Endothelial cell of umbilical vein (primary cell): Measurements from ENCODE around the gene GPAM. TPM values are rescaled to one million over a fixed set of nuclear protein-coding genes. Genes with fewer than 3 reads are reported as not detected.

ENCODE experiments used
- BruUV-seq: library from RNA; stranded (reverse); fragments of 400-500 nt; replicated peaks from 2 replicates; lab custom pipeline; 2021; lab: Mats Ljungman, UMichigan
- CTCF ChIA-PET: fragments of 300-600, 350-600 bp; sonication (Branson Sonifier 250); formaldehyde crosslinking; loops from one replicate; lab custom pipeline; 2021; ENCODE audit warnings: antibody characterized with exemption, inconsistent platforms; lab: Charles Lee
- POLR2A ChIA-PET: fragments of 300-600, 350-600 bp; sonication (Branson Sonifier 250); formaldehyde crosslinking; loops from one replicate; lab custom pipeline; 2021; ENCODE audit warnings: antibody characterized with exemption, inconsistent platforms; lab: Charles Lee
- DNase-seq: peaks from one replicate; pipeline ENCODE4 v3.0.0-alpha.2; 2011; ENCODE audit warnings: low read depth, low spot score
- FAIRE-seq: peaks from 2 replicates; lab custom pipeline; 2011; peaks lifted over from hg19 to GRCh38; lab: Jason Lieb, UNC
- H2AFZ ChIP-seq: 2 replicates; pipeline ENCODE4 v1.6.0; 2012; ENCODE audit warnings: low read depth, low read length, control low read depth, inconsistent platforms
- H3K27ac ChIP-seq: 2 replicates; pipeline ENCODE4 v1.5.1; 2011; ENCODE audit warnings: low read depth, mild to moderate bottlenecking, control low read depth, low read length, moderate library complexity; ENCODE audit not compliant: insufficient read depth
- H3K27me3 ChIP-seq, 2 experiments: 2 replicates each; pipeline versions ENCODE4 v1.6.0 to v1.6.1; 2011; ENCODE audit warnings: low read length in 2 of 2, mixed read lengths in 1 of 2; ENCODE audit not compliant: control insufficient read depth in 2 of 2, insufficient read depth in 2 of 2
- H3K36me3 ChIP-seq, 2 experiments: 2 replicates in 1 of 2; 3 replicates in 1 of 2; pipeline ENCODE4 v1.5.1; 2011; ENCODE audit warnings: low read length in 2 of 2, mild to moderate bottlenecking in 1 of 2, moderate library complexity in 1 of 2; ENCODE audit not compliant: control insufficient read depth in 2 of 2, insufficient read depth in 2 of 2; ENCODE audit errors: extremely low read depth in 1 of 2
- H3K4me1 ChIP-seq: 3 replicates; pipeline ENCODE4 v1.5.1; 2011; ENCODE audit warnings: mild to moderate bottlenecking, low read length; ENCODE audit not compliant: control insufficient read depth, insufficient read depth; ENCODE audit errors: extremely low read depth
- H3K4me2 ChIP-seq: 2 replicates; pipeline ENCODE4 v1.6.1; 2011; ENCODE audit warnings: low read length, control low read depth, mixed read lengths; ENCODE audit not compliant: insufficient read depth
- H3K4me3 ChIP-seq, 3 experiments: fragments of 200-600 bp in 1 of 3; sonication (generic), shearing (Covaris generic) in 1 of 3; replicated peaks in 1 of 3; 2 replicates each; pipeline ENCODE4 v1.5.1; 2011 to 2016; ENCODE audit warnings: control low read depth in 3 of 3, low read length in 3 of 3, mild to moderate bottlenecking in 2 of 3, inconsistent platforms in 1 of 3, low read depth in 1 of 3, moderate library complexity in 1 of 3; ENCODE audit not compliant: insufficient read depth in 1 of 3
- H3K79me2 ChIP-seq: 2 replicates; pipeline ENCODE4 v1.6.0; 2012; ENCODE audit warnings: low read length, inconsistent platforms; ENCODE audit not compliant: control insufficient read depth, insufficient read depth
- H3K9ac ChIP-seq: replicated peaks from 2 replicates; pipeline ENCODE3; 2011; ENCODE audit warnings: low read length, control low read depth; ENCODE audit not compliant: insufficient read depth; ENCODE audit errors: extremely low read depth
- H3K9me1 ChIP-seq: replicated peaks from 3 replicates; pipeline ENCODE4 v1.6.0; 2011; ENCODE audit warnings: mild to moderate bottlenecking, low read length; ENCODE audit not compliant: control insufficient read depth, insufficient read depth; ENCODE audit errors: extremely low read depth
- H3K9me3 ChIP-seq: replicated peaks from 2 replicates; pipeline ENCODE4 v1.5.1; 2012; ENCODE audit warnings: low read length, inconsistent platforms; ENCODE audit not compliant: control insufficient read depth, insufficient read depth
- H4K20me1 ChIP-seq: replicated peaks from 2 replicates; pipeline ENCODE3; 2011; ENCODE audit warnings: mild to moderate bottlenecking, low read length; ENCODE audit not compliant: control insufficient read depth, insufficient read depth; ENCODE audit errors: extremely low read depth
- EZH2 ChIP-seq: IDR thresholded peaks from 2 replicates; pipeline ENCODE4 v1.6.1; 2012; ENCODE audit warnings: borderline replicate concordance, low read depth, mild to moderate bottlenecking, moderate library complexity, low read length, inconsistent platforms; ENCODE audit not compliant: severe bottlenecking
- FOS ChIP-seq: IDR thresholded peaks from 2 replicates; pipeline ENCODE4 v1.6.1; 2011; ENCODE audit warnings: mild to moderate bottlenecking, low read length, moderate library complexity, borderline replicate concordance; ENCODE audit not compliant: insufficient read depth
- GATA2 ChIP-seq: IDR thresholded peaks from 2 replicates; pipeline ENCODE4 v1.7.0; 2011; ENCODE audit warnings: low read depth, mild to moderate bottlenecking, moderate library complexity, mixed read lengths, low read length; ENCODE audit not compliant: insufficient read length, insufficient read depth
- JUN ChIP-seq: IDR thresholded peaks from 2 replicates; pipeline ENCODE4 v1.6.1; 2011; ENCODE audit warnings: borderline replicate concordance, low read depth; ENCODE audit not compliant: insufficient read length, insufficient read depth
- MAX ChIP-seq: IDR thresholded peaks from 2 replicates; pipeline ENCODE4 v1.6.1; 2011; ENCODE audit not compliant: insufficient read depth, insufficient read length
- MYC ChIP-seq: IDR thresholded peaks from one replicate; pipeline ENCODE4 v1.6.1; 2011; ENCODE audit warnings: mild to moderate bottlenecking, low read depth, low read length
- POLR2A ChIP-seq: IDR thresholded peaks from 2 replicates; pipeline ENCODE4 v1.6.1; 2012; ENCODE audit warnings: low read depth, mild to moderate bottlenecking, control low read depth, low read length
- POLR2AphosphoS5 ChIP-seq: IDR thresholded peaks from 2 replicates; pipeline ENCODE4 v1.6.1; 2012; ENCODE audit warnings: low read depth, mild to moderate bottlenecking, control low read depth, low read length, moderate library complexity; ENCODE audit not compliant: insufficient read depth
- dilution Hi-C: fragments of 300-500 bp; cut with MboI; formaldehyde crosslinking; loops from one replicate; pipeline ENCODE4 v1.15.0; 2019; ENCODE audit warnings: low sequenced_read_pairs; ENCODE audit not compliant: extremely low pct_ligation_motif_present
- intact Hi-C: fragments of 100-400 bp; cut with micrococcal nuclease; formaldehyde crosslinking; loops from one replicate; pipeline ENCODE4 v1.10.0; 2022
- polyA plus RNA-seq, 4 experiments: library from polyadenylated mRNA; depleted of rRNA in 3 of 4; stranded (reverse) in 3 of 4; unstranded in 1 of 4; fragments of >200 nt; gene quantifications; 2 replicates each; pipeline versions ENCODE4 v1.2.1 to v1.2.3, GENCODE V29; 2011 to 2012; ENCODE audit warnings: missing spikeins in 1 of 4
- total RNA-seq: library from RNA; stranded (reverse); gene quantifications from 2 replicates; pipeline ENCODE4 v1.2.3, GENCODE V29; 2021
- TF ChIP-seq, protein P1 (sequence below), 2 donors: IDR thresholded peaks; 1 replicate in 1 of 2; 2 replicates in 1 of 2; pipeline ENCODE4 v1.5.1; 2011; ENCODE audit warnings: low read length in 2 of 2, mild to moderate bottlenecking in 2 of 2, moderate library complexity in 2 of 2, control low read depth in 1 of 2, inconsistent platforms in 1 of 2, low read depth in 1 of 2; ENCODE audit not compliant: insufficient read depth in 1 of 2; ENCODE audit errors: extremely low read depth in 1 of 2

GPAM gene
- total and polyA plus RNA-seq, 2 donors (not counting 3 experiments of a cell fraction or from before 2014, with no cell fraction given): 3.4 to 9.7 TPM

GRCh38 chr10:112161757-112162518 lies 21.6 kb downstream of the GPAM start:
- TF ChIP-seq FOS: no peak
- TF ChIP-seq EZH2: no peak
- no peak for TF ChIP-seq MYC
- no peak for TF ChIP-seq POLR2AphosphoS5
- TF ChIP-seq MAX: no peak
- no peak for TF ChIP-seq POLR2A
- no peak for TF ChIP-seq JUN
- TF ChIP-seq, protein P1, sequence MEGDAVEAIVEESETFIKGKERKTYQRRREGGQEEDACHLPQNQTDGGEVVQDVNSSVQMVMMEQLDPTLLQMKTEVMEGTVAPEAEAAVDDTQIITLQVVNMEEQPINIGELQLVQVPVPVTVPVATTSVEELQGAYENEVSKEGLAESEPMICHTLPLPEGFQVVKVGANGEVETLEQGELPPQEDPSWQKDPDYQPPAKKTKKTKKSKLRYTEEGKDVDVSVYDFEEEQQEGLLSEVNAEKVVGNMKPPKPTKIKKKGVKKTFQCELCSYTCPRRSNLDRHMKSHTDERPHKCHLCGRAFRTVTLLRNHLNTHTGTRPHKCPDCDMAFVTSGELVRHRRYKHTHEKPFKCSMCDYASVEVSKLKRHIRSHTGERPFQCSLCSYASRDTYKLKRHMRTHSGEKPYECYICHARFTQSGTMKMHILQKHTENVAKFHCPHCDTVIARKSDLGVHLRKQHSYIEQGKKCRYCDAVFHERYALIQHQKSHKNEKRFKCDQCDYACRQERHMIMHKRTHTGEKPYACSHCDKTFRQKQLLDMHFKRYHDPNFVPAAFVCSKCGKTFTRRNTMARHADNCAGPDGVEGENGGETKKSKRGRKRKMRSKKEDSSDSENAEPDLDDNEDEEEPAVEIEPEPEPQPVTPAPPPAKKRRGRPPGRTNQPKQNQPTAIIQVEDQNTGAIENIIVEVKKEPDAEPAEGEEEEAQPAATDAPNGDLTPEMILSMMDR (IDR thresholded peaks at IDR 0.05; ENCODE audit: extremely low read depth in 1 of 2, insufficient read depth in 1 of 2, low read depth in 1 of 2, low read length in 2 of 2): no peak
- TF ChIP-seq GATA2: no peak
- no peaks in the 10 kb centered on the region for H3K4me1 ChIP-seq
- dilution Hi-C loops: no loop called here
- no peak overlapping the region for H3K4me3 ChIP-seq
- H4K20me1 ChIP-seq: no peaks in the 10 kb centered on the region
- no peak overlapping the region for H3K27ac ChIP-seq
- no peak overlapping the region for H3K9ac ChIP-seq
- H3K4me2 ChIP-seq: no peak overlapping the region
- H2AFZ ChIP-seq: no peak overlapping the region
- POLR2A ChIA-PET: no interaction called here
- H3K36me3 ChIP-seq: peaks cover 13 to 15% of the 10 kb centered on the region in 2 experiments
- no peaks in the 10 kb centered on the region for H3K9me1 ChIP-seq
- no peaks in the 10 kb centered on the region for H3K79me2 ChIP-seq
- no TSS peak for BruUV-seq
- intact Hi-C loops: no loop called here
- CTCF ChIA-PET: interaction anchor here (1.5 to 6.6 kb wide), 3 partner anchors 24 to 273 kb away, joined by 5 to 34 read pairs (median 14); no protein-coding TSS in a partner anchor
- DNase-seq: no peak
- no peaks in the 10 kb centered on the region for H3K9me3 ChIP-seq
- no peaks in the 10 kb centered on the region for H3K27me3 ChIP-seq
- FAIRE-seq: no peak
